Common myeloid progenitor, CD34-positive (primary cell): Measurements from ENCODE around the gene MAL.

Experiments
- CTCF ChIA-PET: fragments of 350-600 bp; sonication (Branson Sonifier 250); formaldehyde crosslinking; loops from one replicate; lab custom pipeline; 2021; ENCODE audit warnings: antibody characterized with exemption; lab: Charles Lee
- POLR2A ChIA-PET: fragments of 350-600 bp; sonication (Branson Sonifier 250); formaldehyde crosslinking; loops from one replicate; lab custom pipeline; 2021; ENCODE audit warnings: antibody characterized with exemption; lab: Charles Lee
- DNase-seq, 3 donors: peaks; one replicate each; pipeline versions ENCODE4 v3.0.0 to v3.0.0-alpha.2; 2013
- H3K27ac ChIP-seq, 2 experiments: 1 replicate in 1 of 2; 2 replicates in 1 of 2; pipeline ENCODE4 v1.7.0; 2013; ENCODE audit warnings: inconsistent platforms in 2 of 2, low read length in 2 of 2, mild to moderate bottlenecking in 2 of 2, low read depth in 1 of 2, moderate library complexity in 1 of 2; ENCODE audit not compliant: severe bottlenecking in 2 of 2, insufficient read depth in 1 of 2, poor library complexity in 1 of 2
- H3K27me3 ChIP-seq, 5 experiments: replicated peaks in 2 of 5; 1 replicate in 3 of 5; 2 replicates in 2 of 5; pipeline versions ENCODE4 v1.6.1 to v1.7.0; 2013; ENCODE audit warnings: low read length in 4 of 5, mild to moderate bottlenecking in 2 of 5, moderate library complexity in 2 of 5, inconsistent platforms in 1 of 5; ENCODE audit not compliant: insufficient read depth in 5 of 5, control insufficient read depth in 4 of 5
- H3K36me3 ChIP-seq, 4 experiments: 1 replicate in 2 of 4; 2 replicates in 2 of 4; pipeline versions ENCODE4 v1.6.1 to v1.7.0; 2013; ENCODE audit warnings: low read length in 3 of 4, control low read depth in 1 of 4, mild to moderate bottlenecking in 1 of 4; ENCODE audit not compliant: control insufficient read depth in 4 of 4, insufficient read depth in 4 of 4
- H3K4me1 ChIP-seq, 4 experiments: 1 replicate in 3 of 4; 2 replicates in 1 of 4; pipeline versions ENCODE4 v1.6.1 to v1.7.1; 2013; ENCODE audit warnings: low read length in 3 of 4, mild to moderate bottlenecking in 3 of 4, control low read depth in 1 of 4, inconsistent platforms in 1 of 4, moderate library complexity in 1 of 4; ENCODE audit not compliant: control insufficient read depth in 4 of 4, insufficient read depth in 4 of 4; ENCODE audit errors: control extremely low read depth in 1 of 4
- H3K4me3 ChIP-seq, 7 experiments: 1 replicate in 4 of 7; 2 replicates in 3 of 7; pipeline versions ENCODE4 v1.5.1 to v1.7.0; 2013; ENCODE audit warnings: mild to moderate bottlenecking in 7 of 7, low read length in 6 of 7, moderate library complexity in 6 of 7, inconsistent platforms in 2 of 7, low read depth in 2 of 7, control low read depth in 1 of 7; ENCODE audit not compliant: insufficient read depth in 4 of 7, control insufficient read depth in 1 of 7; ENCODE audit errors: extremely low read depth in 1 of 7
- H3K9me3 ChIP-seq, 5 experiments: 1 replicate in 4 of 5; 2 replicates in 1 of 5; pipeline versions ENCODE4 v1.6.1 to v1.7.1; 2013; ENCODE audit warnings: low read length in 4 of 5, mild to moderate bottlenecking in 2 of 5, inconsistent platforms in 1 of 5, low read depth in 1 of 5, moderate library complexity in 1 of 5; ENCODE audit not compliant: control insufficient read depth in 4 of 5, insufficient read depth in 2 of 5; ENCODE audit errors: control extremely low read depth in 1 of 5
- WGBS: methylation state at CpG from one replicate; pipeline ENCODE4 v1.1.5; 2013; ENCODE audit not compliant: insufficient coverage; 5-methylcytosine and 5-hydroxymethylcytosine counted together

The MAL gene

GRCh38 chr2:95008996-95009395 is 16.5 kb upstream of the MAL start:
- CTCF ChIA-PET = interaction anchor here (0.7 to 1.5 kb wide), 2 partner anchors 13 to 14 kb away, joined by 3 read pairs; no protein-coding TSS in a partner anchor
- POLR2A ChIA-PET = no interaction called here

DNA sequence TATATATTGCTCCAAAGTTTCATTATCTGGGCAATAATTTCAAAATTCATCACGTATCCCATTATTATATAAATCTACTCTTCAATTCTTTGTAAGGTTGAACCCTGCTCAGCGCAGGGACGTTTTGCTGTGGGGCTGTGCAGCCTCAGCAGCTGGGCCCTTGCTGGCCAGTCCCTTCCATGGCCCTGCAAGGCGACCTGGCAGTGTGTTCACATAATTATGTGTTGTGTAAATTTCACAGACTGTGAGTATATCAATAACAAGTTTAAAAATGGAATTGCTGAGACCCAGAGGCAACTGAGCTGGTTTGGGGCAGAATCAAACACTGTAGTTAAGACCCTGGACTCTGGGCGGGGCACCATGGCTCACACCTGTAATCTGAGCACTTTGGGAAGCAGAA is 16.1 kb upstream of the MAL start:
- no peak overlapping the region for H3K27ac ChIP-seq
- POLR2A ChIA-PET = no interaction called here
- H3K9me3 ChIP-seq = no peaks in the 10 kb centered on the region
- CTCF ChIA-PET = interaction anchor here (0.7 to 1.5 kb wide), 2 partner anchors 13 to 14 kb away, joined by 3 read pairs; no protein-coding TSS in a partner anchor
- no peaks in the 10 kb centered on the region for H3K36me3 ChIP-seq
- H3K4me1 ChIP-seq = peaks cover 3 to 27% (median 16%) of the 10 kb centered on the region in 4 experiments
- no peak overlapping the region for H3K4me3 ChIP-seq
- no peaks in the 10 kb centered on the region for H3K27me3 ChIP-seq
- WGBS = 100% methylated on average over 3 of the region's 5 CpGs
- DNase-seq = no peak

More at GRCh38 chr2:95008996-95009395, 16.5 kb upstream of the MAL start:
- H3K4me1 ChIP-seq = peaks cover 3 to 24% (median 16%) of the 10 kb centered on the region in 4 experiments
- no peaks in the 10 kb centered on the region for H3K36me3 ChIP-seq
- no peak for DNase-seq
- H3K27me3 ChIP-seq = no peaks in the 10 kb centered on the region
- no peaks in the 10 kb centered on the region for H3K9me3 ChIP-seq
- WGBS = 86% methylated on average over 1 of the region's 2 CpGs
- no peak overlapping the region for H3K27ac ChIP-seq
- no peak overlapping the region for H3K4me3 ChIP-seq

- WGBS = 94% methylated on average over 6 of the region's 10 CpGs
- Histone ChIP-seq H3K27ac (no peak overlapping the region), H3K27me3 (no peaks in the 10 kb centered on the region), H3K4me3 (no peak overlapping the region), H3K4me1 (peaks cover 3 to 30% (median 18%) of the 10 kb centered on the region in 4 experiments), H3K9me3 (no peaks in the 10 kb centered on the region), H3K36me3 (no peaks in the 10 kb centered on the region)
- CTCF ChIA-PET = no interaction called here
- no peak for DNase-seq
- POLR2A ChIA-PET = no interaction called here
Measured at GRCh38 chr2:95010126-95010525, 15.4 kb upstream of the MAL start.

DNA sequence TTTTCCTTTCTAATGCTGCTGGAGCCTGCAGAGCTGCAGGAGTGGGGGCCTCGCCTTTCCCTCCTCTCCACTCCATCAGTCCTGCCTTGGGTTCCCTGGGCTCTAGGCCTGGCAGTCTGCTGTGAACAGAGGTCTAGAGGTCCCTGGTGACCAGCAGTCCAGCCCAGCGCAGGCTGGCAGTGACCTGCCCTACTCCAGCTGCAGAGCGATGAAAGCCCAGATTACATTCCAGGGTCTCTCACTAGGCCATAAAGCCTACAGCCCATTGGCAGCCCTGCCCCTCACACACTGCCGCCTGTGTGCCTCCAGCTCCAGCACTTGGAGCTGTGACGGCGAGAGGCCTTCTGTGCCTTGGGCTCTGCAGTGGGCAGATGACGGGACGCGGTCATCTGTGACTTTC is 14.8 kb upstream of the MAL start:
- no peaks in the 10 kb centered on the region for H3K36me3 ChIP-seq
- peaks cover 3 to 36% (median 24%) of the 10 kb centered on the region in 4 experiments for H3K4me1 ChIP-seq
- H3K9me3 ChIP-seq = no peaks in the 10 kb centered on the region
- WGBS = 96% methylated on average over 8 of the region's 9 CpGs
- ChIA-PET POLR2A (no interaction called here), CTCF (interaction anchor here (1.2 to 1.5 kb wide), 2 partner anchors 8 to 12 kb away, joined by 4 to 5 read pairs; no protein-coding TSS in a partner anchor)
- DNase-seq = no peak
- no peaks in the 10 kb centered on the region for H3K27me3 ChIP-seq
- no peak overlapping the region for H3K27ac ChIP-seq
- no peak overlapping the region for H3K4me3 ChIP-seq

DNA sequence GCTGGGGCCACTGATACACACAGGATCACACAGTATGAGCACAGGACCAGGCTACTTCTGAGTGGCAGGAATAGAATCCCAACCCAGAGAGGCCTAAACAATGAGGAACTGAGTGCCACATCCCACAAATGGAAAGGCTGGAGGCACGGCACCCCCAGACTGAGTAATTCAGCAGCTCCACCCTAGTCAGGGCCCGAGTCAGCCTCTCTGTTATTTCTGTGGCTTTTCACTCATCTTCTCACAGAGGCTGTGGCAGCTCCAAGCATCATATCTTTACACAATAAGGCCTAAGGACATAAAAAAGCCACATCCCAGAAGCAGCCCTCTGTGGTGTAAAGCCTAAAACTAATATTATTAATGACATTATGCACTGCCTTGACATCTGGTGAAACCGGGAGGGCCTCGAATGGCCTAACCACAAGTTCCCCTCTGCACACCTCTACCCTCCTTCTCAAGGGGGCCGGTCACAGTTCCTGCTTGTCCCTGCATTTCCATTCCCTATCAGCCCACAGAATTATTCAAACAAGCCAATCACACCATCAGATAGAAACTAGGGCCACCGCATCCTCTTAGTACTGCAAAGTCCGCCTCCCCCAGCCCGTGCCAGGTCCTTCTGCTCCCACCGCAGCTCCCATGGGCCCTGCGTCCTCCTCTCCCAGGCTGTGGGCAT is 12.5 kb upstream of the MAL start:
- DNase-seq = peak in 2 of 3 donors; percentile 80 to 85
- 34% methylated on average over 9 of the region's 10 CpGs for WGBS
- ChIA-PET POLR2A (interaction anchor here (0.6 kb wide), 1 partner anchor 64 kb away, joined by 3 read pairs; no protein-coding TSS in a partner anchor), CTCF (interaction anchor here (1.2 to 4.1 kb wide), 3 partner anchors 11 to 102 kb away, joined by 4 to 20 read pairs (median 19); no protein-coding TSS in a partner anchor)
- peaks cover 3 to 37% (median 24%) of the 10 kb centered on the region in 4 experiments for H3K4me1 ChIP-seq
- H3K27me3 ChIP-seq = no peaks in the 10 kb centered on the region
- no peak overlapping the region for H3K27ac ChIP-seq
- no peaks in the 10 kb centered on the region for H3K9me3 ChIP-seq
- H3K4me3 ChIP-seq = no peak overlapping the region
- no peaks in the 10 kb centered on the region for H3K36me3 ChIP-seq

GRCh38 chr2:95013726-95014125 is 11.8 kb upstream of the MAL start:
- no peak overlapping the region for H3K27ac ChIP-seq
- H3K27me3 ChIP-seq = no peaks in the 10 kb centered on the region
- no peak overlapping the region for H3K4me3 ChIP-seq
- no peak for DNase-seq
- H3K9me3 ChIP-seq = no peaks in the 10 kb centered on the region
- WGBS = 90% methylated on average over 5 of the region's 6 CpGs
- ChIA-PET CTCF (interaction anchor here (1.2 to 4.1 kb wide), 4 partner anchors 10 to 102 kb away, joined by 4 to 20 read pairs (median 12); no protein-coding TSS in a partner anchor), POLR2A (interaction anchor here (0.6 kb wide), 1 partner anchor 63 kb away, joined by 3 read pairs; no protein-coding TSS in a partner anchor)
- H3K36me3 ChIP-seq = no peaks in the 10 kb centered on the region
- H3K4me1 ChIP-seq = peaks cover 3 to 37% (median 24%) of the 10 kb centered on the region in 4 experiments

- no peak overlapping the region for H3K27ac ChIP-seq
- 89% methylated on average over 10 of the region's 10 CpGs for WGBS
- ChIA-PET POLR2A (no interaction called here), CTCF (interaction anchor here (2.1 to 4.1 kb wide), 3 partner anchors 9 to 65 kb away, joined by 5 to 20 read pairs (median 19); no protein-coding TSS in a partner anchor)
- no peaks in the 10 kb centered on the region for H3K36me3 ChIP-seq
- no peaks in the 10 kb centered on the region for H3K9me3 ChIP-seq
- H3K4me1 ChIP-seq = peaks cover 3 to 37% (median 24%) of the 10 kb centered on the region in 4 experiments
- H3K27me3 ChIP-seq = no peaks in the 10 kb centered on the region
- no peak overlapping the region for H3K4me3 ChIP-seq
- no peak for DNase-seq
Measured at GRCh38 chr2:95014126-95014708, 11.3 kb upstream of the MAL start.
